Activated CD4-positive, alpha-beta T cell treated with anti-CD3 and anti-CD28 coated beads, Interleukin-2, amount 50 U/mL, for 48 hours (primary cell): Measurements from ENCODE around the gene LUC7L.
"Not testable (repeated sequence)": the region's sequence is repeated elsewhere in the genome, so short reads cannot be mapped to it uniquely, and the experiment has no call there.

Experiments used
- DNase-seq, 2 experiments: peaks; one replicate each; pipeline ENCODE4 v3.0.0-alpha.2; 2020

Gene LUC7L

GRCh38 chr16:228151-228851, 948 bp downstream of the LUC7L start:
- DNase-seq = no peak

- DNase-seq = no peak
Observed at GRCh38 chr16:220021-220420, 9.2 kb downstream of the LUC7L start.

- DNase-seq = no peak
Observed at GRCh38 chr16:212999-213398, 16.2 kb downstream of the LUC7L start.

DNA sequence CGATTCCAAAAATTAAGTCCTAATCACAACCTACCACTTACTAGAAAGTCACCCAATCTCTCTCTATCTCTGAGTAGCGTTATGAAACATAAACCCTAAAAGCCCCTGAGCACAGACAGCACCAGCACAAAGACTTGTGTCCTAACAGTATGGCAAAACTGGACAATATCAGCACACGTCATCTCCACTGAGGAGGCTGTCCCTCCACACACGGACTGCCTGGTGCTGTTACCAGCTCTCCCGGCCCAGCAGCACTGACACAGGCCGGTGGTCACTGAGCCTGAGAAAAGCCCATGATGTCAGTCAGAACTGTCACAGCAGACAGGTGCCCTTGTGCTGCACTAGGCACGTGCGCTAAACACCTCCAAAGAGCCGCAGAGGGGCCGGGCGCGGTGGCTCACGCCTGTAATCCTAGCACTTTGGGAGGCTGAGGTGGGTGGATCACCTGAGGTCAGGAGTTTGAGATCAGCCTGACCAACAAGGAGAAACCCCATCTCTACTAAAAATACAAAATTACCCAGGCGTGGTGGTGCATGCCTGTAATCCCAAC, 17.5 kb downstream of the LUC7L start:
- DNase-seq = not testable (repeated sequence)

- not testable (repeated sequence) for DNase-seq
Observed at GRCh38 chr16:209359-209758, 19.9 kb downstream of the LUC7L start.

DNA sequence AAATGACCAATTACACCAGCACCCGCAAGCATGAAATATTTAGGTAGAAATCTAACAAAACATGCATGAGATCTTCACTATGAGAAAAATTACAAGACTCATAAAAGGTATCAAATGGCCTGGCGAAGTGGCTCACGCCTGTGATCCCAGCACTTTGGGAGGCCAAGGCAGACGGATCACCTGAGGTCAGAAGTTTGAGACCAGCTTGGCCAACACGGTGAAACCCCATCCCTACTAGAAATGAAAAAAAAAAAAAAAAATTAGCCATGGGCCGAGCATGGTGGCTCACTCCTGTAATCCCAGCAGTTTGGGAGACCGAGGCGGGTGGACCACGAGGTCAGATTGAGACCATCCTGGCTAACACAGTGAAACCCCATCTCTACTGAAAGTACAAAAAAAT, 25.2 kb downstream of the LUC7L start:
- not testable (repeated sequence) for DNase-seq

GRCh38 chr16:203246-203645, 26.0 kb downstream of the LUC7L start:
- no peak for DNase-seq

DNA sequence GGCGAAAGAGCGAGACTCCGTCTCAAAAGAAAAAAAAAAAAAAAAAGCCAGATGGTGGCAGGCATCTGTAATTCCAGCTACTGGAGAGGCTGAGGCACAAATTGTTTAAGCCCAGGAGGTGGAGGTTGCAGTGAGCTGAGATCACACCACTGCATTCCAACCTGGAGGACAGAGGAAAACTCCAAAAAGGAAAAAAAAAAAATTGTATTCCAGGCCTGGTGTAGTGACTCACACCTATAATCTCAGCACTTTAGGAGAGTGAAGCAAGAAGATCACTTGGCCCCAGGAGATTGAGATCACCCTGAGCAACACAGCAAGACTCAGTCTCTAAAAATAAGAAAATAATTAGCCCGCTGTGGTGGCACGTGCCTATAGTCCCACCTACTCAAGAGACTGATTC, 28.9 kb downstream of the LUC7L start:
- DNase-seq = no peak

DNA sequence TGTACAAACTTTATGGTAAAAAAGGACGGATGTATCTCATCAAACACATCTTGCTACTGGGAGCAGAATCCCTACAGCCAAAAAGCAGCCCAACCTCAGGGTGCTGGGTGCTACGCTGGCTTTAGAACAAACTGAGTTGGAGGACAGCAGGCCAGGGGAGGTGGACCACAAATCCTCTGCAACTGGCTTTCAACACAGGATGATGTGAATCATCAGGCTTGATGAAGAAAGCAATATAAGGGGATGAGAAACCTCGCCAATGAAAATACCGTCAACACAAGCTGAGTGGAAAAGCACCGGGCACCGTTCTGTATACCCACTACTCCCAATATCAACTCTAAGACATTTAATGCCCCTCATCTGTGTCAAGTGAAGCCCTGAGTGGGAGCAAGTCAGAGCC, 34.7 kb downstream of the LUC7L start:
- no peak for DNase-seq

GRCh38 chr16:193441-193840, 35.8 kb downstream of the LUC7L start:
- no peak for DNase-seq

DNA sequence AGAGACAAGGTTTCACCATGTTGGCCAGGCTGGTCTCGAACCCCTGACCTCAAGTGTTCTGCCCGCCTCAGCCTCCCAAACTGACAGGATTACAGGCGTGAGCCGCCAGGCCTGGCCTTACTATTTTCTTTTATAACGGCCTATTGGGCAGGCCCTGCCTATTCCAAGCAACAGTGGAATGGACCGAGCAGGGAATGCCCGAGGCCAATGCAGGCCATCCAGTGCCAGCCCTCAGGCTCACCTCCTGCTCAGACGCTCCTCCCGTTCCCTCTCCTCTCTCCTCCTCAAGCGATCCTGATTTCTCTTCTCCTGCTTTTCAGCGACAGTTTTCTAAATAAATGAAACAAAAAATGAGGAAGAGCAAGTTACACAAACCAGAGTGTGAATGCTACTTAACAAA, 36.6 kb downstream of the LUC7L start:
- DNase-seq = no peak

DNA sequence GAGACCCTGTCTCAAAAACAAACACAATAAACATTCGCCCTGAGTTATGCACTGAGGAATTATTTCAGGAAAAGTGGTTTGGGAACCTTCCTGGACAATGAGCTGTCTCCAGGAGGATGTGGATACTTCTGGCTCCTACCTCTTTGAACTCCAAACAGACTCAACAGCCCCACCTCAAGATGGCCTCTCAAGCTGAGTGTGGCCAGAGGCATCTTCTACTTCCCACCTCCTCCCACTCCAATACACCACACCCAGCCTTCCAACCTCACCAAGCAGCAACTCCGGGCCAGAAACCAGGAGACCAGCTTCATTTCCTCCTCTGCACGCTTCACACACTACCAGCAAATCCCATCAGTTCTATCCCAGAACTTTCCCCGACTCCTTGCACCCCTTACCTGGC, 37.4 kb downstream of the LUC7L start:
- DNase-seq = no peak

DNA sequence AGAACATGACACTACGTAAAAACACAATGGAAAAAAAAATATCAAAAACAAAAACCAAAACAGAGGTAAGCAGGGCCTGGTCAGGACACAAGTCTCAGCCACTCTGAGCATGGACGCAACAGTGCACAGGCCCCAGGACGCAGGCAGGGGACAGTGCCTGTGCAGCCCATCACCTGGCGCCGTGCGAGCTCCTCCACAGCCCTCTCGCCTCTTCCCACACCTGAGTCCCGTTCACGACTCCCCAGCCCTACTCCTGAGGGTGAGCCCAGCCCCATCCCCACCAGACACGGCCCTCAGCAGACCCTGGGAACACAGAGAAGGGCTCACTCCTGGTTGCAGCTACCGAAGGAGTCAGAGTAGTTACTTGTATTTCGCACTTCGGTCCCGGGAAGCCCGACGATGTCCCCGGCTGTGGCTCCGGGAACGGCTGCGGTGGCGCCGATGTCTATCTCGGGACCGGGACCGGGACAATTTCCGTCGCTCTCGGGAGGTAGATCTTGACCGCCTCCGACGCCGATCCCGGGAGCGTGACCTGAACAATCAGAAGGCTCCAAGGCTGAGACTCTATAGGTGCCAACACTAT, 39.6 kb downstream of the LUC7L start:
- no peak for DNase-seq

DNA sequence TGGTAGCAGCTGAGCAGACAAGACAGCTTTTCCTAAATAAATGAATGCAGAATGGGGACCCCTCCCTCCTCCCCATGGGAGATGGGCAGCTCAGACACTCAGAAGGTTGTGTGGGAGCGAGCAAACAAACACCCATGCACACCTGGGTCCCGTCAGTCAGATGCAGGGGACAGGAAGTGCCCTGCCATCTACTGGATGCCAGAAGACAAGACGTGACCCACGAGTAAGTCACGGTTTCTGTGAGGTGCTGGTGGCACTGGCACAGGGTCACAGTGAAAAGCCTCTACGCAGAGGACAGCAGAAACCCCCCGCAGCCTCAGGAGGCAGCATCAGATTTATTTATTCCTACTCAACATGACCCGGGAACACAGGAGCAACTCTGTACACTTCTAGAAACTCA, 40.6 kb downstream of the LUC7L start:
- DNase-seq = no peak

GRCh38 chr16:187330-187729, 41.9 kb downstream of the LUC7L start:
- no peak for DNase-seq

DNA sequence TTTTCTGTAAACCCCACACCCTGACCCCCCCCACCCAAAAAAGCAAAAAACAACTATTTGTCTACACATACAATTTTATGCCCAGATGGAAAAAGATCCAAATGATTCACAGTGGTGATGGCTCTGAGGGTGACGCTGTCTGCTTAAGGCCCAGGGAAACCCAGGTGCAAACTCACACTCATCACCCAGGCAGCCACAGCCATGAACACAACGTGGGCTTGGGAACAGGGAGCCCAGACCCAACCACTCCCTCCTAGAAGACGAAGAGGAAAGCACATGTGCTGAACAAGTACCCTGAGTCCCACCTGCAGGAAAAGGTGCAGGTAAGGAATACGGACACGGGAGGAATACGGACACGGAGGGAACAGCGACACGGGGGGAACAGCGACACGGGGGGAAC, 43.6 kb downstream of the LUC7L start:
- no peak for DNase-seq

DNA sequence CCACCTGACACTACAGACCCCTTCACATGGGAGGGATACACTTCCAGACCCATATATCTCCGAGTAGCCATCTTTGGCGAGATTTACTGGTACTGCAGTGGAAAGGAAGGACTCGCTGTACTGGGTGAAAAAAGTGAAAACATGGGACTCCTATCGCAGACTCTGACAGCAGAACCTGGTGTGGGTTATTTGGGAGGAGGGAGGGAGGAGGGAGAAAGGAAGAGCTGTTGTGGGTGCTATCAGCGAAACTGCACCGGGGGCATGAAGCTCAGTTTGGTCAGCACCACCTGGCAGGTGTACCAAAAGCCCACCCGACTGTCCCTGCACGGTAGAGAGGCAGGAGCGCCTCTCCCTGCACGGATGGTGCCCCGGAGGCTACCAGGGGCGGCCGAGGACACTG, 44.0 kb downstream of the LUC7L start:
- DNase-seq = no peak

GRCh38 chr16:183005-183404, 46.2 kb downstream of the LUC7L start:
- DNase-seq = no peak

DNA sequence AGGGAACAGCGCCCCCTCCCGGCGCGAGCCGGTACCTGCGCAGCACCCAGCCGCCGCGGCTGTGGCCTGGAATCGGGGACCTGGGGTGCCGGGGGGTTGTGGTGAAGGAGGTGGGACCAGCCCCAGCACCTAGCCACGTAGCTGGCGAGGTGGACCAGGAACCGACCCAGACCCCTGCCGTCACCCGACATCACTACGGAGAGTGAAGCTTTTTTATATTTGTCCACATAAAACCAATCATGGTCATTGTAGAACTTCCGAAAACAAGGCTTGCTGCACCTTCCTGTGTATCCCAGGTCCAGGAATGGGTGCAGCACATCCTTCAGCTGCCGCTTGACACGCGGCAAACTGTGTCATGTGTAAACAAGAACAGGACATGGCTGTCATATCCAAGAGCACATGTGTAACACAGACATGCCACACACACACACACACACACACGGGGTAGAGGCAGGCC, 47.7 kb downstream of the LUC7L start:
- DNase-seq = no peak

- DNase-seq = peak; percentile 88
Observed at GRCh38 chr16:180681-181564, 48.3 kb downstream of the LUC7L start.

- DNase-seq = peak; percentile 47 to 49
Observed at GRCh38 chr16:180101-180675, 49.1 kb downstream of the LUC7L start, which contains the start of gene HBQ1. TSS of gene HBQ1 (plus strand) at chr16:180459. CDS start at chr16:180487, 28 bp downstream.

GRCh38 chr16:179211-180092, 49.8 kb downstream of the LUC7L start:
- no peak for DNase-seq
